22Rv1 (cell line): Measurements from ENCODE around the gene APLN.

Experiments
- CTCF ChIP-seq: fragments of 450-650 bp; IDR thresholded peaks from 2 replicates; pipeline ENCODE4 v1.5.1; 2017; ENCODE audit warnings: mild to moderate bottlenecking
- ZFX ChIP-seq: fragments of 450-650 bp; IDR thresholded peaks from 2 replicates; pipeline ENCODE4 v1.6.1; 2017; ENCODE audit warnings: antibody characterized with exemption, borderline replicate concordance

- TF ChIP-seq CTCF = no peak
- no peak for TF ChIP-seq ZFX
These were observed 37.3 kb downstream of the APLN start for GRCh38 chrX:129617420-129617819.
